Ramos (cell line): Measurements from ENCODE around the gene GLS.

Experiments used
- in situ Hi-C: fragments of 300-500 bp; cut with MboI; formaldehyde crosslinking; loops from one replicate; pipeline ENCODE4 v1.14.3; 2022; ENCODE audit warnings: low sequenced_read_pairs; ENCODE audit not compliant: unreplicated experiment

The GLS gene

DNA sequence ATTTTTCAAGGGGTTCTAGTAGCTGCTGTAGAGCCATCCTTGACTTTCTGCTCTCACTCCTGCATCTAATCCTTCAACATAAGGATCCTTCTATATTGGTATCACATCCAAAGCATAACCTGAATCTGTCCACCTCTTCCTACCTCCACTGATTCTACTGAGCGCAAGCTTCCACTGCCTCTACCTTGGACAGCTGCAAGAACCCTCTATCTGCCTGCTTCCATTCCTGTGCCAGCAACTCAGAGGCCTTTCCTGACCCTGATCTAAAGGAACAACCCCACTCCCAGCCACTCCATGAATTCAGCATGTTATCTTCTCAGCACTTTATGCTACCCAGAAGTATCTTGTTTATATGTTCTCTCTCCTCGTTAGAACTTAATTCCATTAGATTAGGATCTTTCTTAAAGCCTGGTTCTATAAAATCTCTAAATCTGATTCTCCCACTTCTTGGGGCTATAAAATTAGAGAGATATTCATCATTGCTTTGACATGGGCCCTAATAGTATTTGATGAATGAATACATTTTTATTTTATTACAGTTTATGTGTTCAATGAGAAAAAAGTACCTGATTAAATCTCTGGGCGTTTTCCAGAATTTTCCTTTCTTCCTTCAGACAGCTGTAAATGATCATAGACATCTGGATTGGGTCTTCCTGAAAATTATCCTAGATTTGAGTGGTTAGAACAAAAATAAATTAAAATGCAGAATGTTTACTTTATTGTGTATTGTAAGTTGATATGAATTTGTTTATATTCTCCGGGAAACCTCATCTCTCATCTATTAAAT, 126.6 kb downstream of the GLS start:
- in situ Hi-C loops: no loop called here

GRCh38 chr2:191008286-191008685, 127.7 kb downstream of the GLS start:
- in situ Hi-C loops: no loop called here

- in situ Hi-C loops: no loop called here
These were observed 129.1 kb downstream of the GLS start for GRCh38 chr2:191009541-191010374.

- in situ Hi-C loops: no loop called here
These were observed 130.6 kb downstream of the GLS start for GRCh38 chr2:191010887-191011885.

- in situ Hi-C loops: no loop called here
These were observed 131.7 kb downstream of the GLS start for GRCh38 chr2:191012346-191012745.

DNA sequence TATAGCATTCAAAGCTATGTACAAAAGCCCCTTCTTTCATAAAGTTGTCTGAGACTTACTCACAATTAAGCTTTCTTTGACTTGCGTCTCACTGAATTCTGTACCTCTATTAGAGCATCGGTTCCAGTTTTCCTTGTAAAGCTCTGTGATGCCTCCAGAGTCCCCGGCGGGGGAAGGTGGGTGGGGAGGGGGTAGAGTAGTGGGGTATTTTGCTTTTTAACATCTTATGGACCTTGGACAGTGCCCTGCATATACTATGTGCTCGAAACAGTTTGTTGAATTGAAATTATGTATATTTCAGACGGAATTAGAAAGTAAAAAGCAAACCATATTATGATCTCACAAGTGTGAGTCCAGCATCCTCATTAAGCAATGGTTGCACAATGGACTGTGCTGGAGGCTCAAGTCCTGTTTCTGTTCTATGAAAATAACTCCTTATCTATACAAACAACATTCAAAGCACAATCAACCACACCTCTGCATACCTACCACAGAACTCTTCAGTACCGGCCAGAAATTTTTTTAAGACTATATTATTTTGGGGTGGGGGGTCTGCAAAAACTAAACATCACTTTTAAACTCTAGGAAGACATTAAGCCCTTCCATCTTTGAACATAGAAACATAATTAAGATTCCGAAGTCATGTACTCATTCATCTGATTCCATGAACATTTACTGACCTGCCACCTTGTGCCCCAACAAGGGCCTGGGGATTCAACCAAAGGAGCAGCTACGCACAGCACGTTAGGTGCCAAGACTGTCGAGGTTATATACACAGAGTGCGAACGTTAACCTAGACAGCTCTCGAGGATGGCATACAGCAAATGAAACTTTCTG, 132.4 kb downstream of the GLS start:
- in situ Hi-C loops: no loop called here

GRCh38 chr2:191013682-191013931, 133.0 kb downstream of the GLS start:
- in situ Hi-C loops: no loop called here

GRCh38 chr2:191013932-191014652, 133.5 kb downstream of the GLS start, which contains the start of gene STAT1:
Gene STAT1 (minus strand): TSS chr2:191014171. CDS start chr2:191010003, 4,168 bp downstream.
- in situ Hi-C loops: no loop called here

DNA sequence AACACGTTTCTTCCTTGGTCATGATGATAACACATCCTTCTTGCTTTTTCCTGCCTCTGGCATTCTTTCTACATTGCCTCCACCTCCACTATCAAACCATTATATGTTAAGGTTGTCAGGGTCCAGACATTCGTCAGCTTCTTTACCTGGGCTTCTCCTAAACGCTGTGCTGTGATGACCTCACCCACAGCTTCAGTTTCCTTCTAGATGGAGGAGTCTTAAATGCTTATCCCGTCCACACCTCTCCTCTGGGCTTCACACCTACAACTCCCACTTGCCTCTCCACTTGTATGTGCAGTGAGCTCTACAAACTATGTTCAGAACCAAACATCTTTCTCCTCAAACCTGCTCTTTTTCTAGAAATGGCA, 134.0 kb downstream of the GLS start:
- in situ Hi-C loops: no loop called here
